UCSD-AML1 (cell line): ENCODE data around the gene TRAK2.
"Not testable (repeated sequence)": the region's sequence is repeated elsewhere in the genome, so short reads cannot be mapped to it uniquely, and the experiment has no call there.

Experiments used
- DNase-seq: peaks from one replicate; lab custom pipeline; 2025; ENCODE audit not compliant: unreplicated experiment; lab: John Stamatoyannopoulos, UW

Gene TRAK2

GRCh38 chr2:201452058-201452921 lies 1.0 kb upstream of the TRAK2 start:
- DNase-seq, result no peak

DNA sequence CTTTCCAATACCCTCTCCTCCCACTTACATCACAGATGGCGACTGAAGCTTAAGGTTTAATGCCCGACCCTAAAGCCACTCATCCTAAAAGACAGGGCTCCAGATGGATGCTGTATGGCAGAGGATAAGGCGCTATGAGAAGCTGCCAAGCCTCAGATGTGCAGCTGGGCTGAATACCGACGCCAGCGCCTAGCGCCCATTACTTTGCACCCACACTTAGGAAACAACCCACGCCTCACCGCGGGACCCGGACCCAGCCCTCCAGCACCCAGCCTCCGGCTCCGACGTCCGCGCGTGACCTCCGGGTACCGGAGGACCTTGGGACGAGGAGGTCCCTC lies 335 bp downstream of the TRAK2 start:
- no peak for DNase-seq

GRCh38 chr2:201448701-201449100 lies 2.6 kb downstream of the TRAK2 start:
- no peak for DNase-seq

GRCh38 chr2:201448061-201448460 lies 3.2 kb downstream of the TRAK2 start:
- no peak for DNase-seq

GRCh38 chr2:201447086-201447485 lies 4.2 kb downstream of the TRAK2 start:
- no peak for DNase-seq

- no peak for DNase-seq
Measured at GRCh38 chr2:201444746-201445465, 6.4 kb downstream of the TRAK2 start.

GRCh38 chr2:201441409-201441808 lies 9.8 kb downstream of the TRAK2 start:
- no peak for DNase-seq

GRCh38 chr2:201440182-201440581 lies 11.1 kb downstream of the TRAK2 start:
- no peak for DNase-seq

DNA sequence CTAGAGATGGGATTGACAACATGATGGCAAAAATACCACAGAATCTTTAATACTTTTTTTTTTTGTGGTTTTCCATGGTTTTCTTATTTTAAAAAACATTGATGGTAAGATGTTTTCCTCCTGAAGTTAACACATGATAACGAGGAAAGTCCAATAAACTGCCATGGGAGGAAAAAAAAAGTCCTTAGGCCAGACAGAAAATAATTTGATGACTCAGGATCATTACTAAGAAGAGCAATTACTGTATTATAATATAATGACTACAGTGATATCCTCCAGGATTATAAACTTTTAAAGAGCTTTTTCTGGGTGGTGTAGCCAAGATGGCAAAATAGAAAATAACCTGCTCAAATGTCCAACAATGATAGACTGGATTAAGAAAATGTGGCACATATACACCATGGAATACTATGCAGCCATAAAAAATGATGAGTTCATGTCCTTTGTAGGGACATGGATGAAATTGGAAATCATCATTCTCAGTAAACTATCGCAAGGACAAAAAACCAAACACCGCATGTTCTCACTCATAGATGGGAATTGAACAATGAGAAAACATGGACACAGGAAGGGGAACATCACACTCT lies 11.8 kb downstream of the TRAK2 start:
- not testable (repeated sequence) for DNase-seq

DNA sequence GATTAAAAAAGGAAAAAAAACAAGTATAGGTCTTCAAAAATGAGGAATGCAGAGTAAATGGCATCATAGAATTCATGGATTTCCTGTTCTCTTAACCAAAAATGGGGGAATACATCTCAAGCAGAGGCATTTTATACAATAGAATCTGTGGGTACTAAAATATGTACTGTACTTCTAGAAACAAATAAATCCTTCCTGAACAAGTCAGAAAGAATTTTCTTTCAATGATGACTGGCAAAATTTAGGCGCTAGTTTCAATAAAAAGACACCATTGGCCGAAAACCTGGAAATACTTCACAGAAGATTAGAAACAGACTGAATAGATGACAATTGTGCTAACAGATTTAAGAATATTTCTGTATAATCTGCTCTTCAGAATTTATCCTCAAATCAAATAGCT lies 15.1 kb downstream of the TRAK2 start:
- DNase-seq, result no peak

GRCh38 chr2:201433394-201433995 lies 17.8 kb downstream of the TRAK2 start:
- DNase-seq, result no peak

DNA sequence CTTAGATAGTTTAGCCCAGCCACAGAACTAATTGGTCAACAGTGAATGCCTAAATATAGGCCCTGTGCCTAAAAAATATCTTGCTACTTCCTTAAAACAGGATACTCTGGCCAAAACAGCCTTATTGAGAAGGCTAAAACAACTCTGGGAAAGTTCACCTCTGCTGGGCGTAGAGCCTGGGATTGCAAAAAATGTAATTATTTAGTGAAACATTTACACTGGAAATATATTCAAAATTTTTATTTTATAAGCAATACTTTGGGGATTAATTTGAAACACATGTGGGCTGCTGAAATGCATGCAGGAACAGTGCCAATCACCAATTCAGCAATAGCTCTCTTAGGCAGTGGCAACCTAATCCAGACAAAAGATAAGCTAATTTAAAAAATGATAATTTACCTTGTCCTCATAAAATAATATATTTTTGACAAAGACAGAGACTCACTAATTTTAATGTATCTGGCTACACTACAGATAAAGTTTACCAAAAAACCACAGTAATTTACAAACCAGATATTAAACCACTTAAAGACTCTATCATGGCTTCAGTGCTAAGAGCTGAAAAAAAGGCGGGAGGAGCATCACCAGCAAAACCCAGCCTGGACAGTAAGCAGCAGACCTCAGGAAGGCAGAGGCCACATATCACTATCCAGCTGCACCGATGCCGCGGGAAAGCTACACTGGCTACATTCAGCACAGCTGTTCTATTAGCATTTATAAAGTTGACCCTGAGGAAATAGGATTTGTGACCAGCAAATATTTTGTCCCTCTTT lies 18.5 kb downstream of the TRAK2 start:
- DNase-seq, result peak; percentile 10

- no peak for DNase-seq
Measured at GRCh38 chr2:201432038-201432620, 19.1 kb downstream of the TRAK2 start.

- no peak for DNase-seq
Measured at GRCh38 chr2:201430839-201431238, 20.4 kb downstream of the TRAK2 start.

DNA sequence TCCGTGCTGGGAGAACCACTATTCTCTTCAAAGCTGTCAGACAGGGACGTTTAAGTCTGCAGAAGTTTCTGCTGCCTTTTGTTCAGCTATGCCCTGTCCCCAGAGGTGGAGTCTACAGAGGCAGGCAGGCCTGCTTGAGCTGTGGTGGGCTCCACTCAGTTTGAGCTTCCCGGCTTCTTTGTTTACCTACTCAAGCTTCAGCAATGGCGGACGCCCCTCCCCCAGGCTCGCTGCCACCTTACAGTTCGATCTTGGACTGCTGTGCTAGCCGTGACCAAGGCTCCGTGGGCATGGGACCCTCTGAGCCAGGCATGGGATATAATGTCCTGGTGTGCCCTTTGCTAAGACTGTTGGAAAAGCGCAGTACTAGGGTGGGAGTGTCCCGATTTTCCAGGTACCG lies 20.9 kb downstream of the TRAK2 start:
- not testable (repeated sequence) for DNase-seq

DNA sequence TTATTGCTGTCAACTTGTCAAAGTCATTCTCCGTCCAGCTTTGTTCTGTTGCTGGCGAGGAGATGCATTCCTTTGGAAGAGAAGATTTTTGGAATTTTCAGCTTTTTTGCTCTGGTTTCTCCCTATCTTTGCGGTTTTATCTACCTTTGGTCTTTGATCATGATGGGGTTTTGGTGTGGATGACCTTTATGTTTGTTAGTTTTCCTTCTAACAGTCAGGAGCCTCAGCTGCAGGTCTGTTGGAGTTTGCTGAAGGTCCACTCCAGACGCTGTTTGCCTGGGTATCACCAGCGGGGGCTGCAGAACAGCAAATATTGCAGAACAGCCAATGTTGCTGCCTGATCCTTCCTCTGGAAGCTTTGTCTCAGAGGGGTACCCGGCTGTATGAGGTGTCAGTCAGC lies 21.4 kb downstream of the TRAK2 start:
- not testable (repeated sequence) for DNase-seq

DNA sequence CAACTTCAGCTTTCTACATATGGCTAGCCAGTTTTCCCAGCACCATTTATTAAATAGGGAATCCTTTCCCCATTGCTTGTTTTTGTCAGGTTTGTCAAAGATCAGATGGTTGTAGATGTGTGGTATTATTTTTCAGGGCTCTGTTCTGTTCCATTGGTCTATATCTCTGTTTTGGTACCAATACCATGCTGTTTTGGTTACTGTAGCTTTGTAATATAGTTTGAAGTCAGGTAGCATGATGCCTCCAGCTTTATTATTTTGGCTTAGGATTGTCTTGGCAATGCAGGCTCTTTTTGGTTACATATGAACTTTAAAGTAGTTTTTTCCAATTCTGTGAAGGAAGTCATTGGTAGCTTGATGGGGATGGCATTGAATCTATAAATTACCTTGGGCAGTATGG lies 22.9 kb downstream of the TRAK2 start:
- DNase-seq, result not testable (repeated sequence)

DNA sequence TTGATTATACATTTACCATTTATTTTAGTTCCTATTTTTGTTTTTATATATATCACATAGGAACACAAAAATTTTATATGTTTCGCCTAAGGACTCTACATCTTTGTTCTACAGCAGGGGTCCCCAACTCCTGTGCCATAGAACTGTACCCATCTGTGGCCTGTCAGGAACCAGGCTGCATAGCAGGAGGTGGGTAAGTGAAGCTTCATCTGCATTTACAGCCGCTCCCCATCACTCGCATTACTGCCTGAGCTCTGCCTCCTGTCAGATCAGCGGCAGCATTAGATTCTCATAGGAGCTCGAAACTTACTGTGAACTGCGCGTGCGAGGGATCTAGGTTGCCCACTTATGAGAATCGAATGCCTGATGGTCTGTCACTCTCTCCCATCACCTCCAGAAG lies 25.3 kb downstream of the TRAK2 start:
- no peak for DNase-seq

GRCh38 chr2:201420442-201421113 lies 30.7 kb downstream of the TRAK2 start:
- no peak for DNase-seq

DNA sequence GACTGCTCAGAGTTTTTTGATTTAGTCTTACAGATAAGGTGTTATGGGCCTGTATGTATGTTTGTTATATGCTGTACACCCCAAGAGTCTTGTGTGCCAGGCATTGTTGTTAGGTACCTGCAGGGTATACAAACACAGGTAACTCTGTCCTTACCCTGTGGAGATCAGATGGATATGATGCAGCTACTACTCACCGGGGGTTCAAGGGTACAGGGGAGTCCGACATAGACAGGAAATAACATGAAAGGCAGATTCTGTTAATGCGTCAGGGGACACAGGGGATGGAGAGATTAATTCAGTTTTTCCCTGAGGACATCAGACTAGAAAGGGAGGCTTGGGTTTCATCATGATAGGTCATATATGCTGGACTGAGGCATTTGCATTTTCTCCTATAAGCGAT lies 31.3 kb downstream of the TRAK2 start:
- no peak for DNase-seq
